Activated T-cell treated with anti-CD3 and anti-CD28 coated beads for 1 hour (primary cell): ENCODE data around the gene FXYD7.

Experiments used
- DNase-seq: peaks from one replicate; pipeline ENCODE4 v3.0.0-alpha.2; 2020; ENCODE audit warnings: low read depth

FXYD7 gene

DNA sequence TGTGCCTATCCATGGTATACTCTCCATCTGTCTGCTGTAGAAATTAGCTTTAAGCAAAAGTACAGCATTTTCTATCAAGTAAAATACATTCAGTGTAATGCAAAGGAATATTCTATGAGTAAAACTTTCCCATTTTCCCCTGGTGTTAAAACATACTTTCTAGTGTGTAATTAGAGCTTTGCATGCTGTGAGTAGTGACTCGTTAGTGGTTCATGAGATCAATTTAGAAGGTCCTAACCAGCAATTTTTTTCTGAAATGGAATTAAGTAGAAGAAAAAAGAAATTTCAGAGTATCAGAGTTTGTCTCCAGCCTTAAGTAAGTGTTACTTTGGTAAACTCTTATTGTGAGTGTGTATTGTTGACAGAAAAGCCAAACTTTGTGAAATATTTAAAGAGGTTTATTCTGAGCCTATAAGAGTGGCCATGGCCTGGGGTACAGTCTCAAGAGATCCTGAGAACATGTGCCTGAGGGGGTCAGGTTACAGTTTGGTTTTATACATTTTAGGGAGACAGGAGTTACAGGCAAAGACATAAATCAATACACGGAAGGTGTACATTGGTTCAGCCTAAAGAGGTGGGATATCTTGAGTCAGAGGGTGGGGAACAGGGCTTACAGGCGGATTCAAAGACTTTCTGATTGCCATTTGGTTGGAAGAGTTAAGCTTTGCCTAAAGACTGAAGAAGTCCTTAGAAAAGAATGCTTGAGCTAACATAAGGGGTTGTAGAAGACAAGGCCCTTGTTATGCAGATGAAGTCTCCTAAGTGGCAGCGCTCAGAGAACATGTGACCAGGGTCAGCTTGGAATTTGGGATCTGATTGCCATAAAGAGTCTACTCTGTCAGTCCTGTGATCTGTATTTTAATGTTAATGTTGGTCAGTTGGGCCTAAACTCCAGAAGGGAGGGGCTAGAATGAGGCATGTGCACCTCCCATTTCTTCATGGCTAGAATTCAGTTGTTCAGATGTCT is 60.0 kb downstream of the FXYD7 start:
- DNase-seq: no peak
